IMR-90 (cell line): ENCODE data around the gene HCRTR1.

Experiments
- CEBPB ChIP-seq: IDR thresholded peaks from 2 replicates; pipeline ENCODE4 v1.6.1; 2012; ENCODE audit warnings: low read depth, low read length, improper control_type of control experiment
- CHD1 ChIP-seq: IDR thresholded peaks from 2 replicates; pipeline ENCODE4 v1.6.1; 2012; ENCODE audit warnings: low read depth, low read length, improper control_type of control experiment
- POLR2A ChIP-seq: IDR thresholded peaks from 2 replicates; pipeline ENCODE4 v1.6.1; 2012; ENCODE audit warnings: mild to moderate bottlenecking, low read depth, low read length
- RCOR1 ChIP-seq: IDR thresholded peaks from 2 replicates; pipeline ENCODE4 v1.6.1; 2012; ENCODE audit warnings: mild to moderate bottlenecking, low read length, improper control_type of control experiment; ENCODE audit not compliant: insufficient replicate concordance
- SMC3 ChIP-seq: fragments of 150-350 bp; IDR thresholded peaks from 2 replicates; pipeline ENCODE4 v1.6.1; 2016; ENCODE audit warnings: low read depth, mild to moderate bottlenecking, antibody characterized with exemption, low read length, moderate library complexity
- TF ChIP-seq, protein P1 (sequence below): conservative IDR thresholded peaks from 2 replicates; pipeline ENCODE4 v1.5.1; 2012; ENCODE audit warnings: mild to moderate bottlenecking, low read depth, low read length, improper control_type of control experiment
- TF ChIP-seq, protein P2 (sequence below): fragments of 150-350 bp; IDR thresholded peaks from 2 replicates; pipeline ENCODE4 v1.6.1; 2016; ENCODE audit warnings: low read depth, mild to moderate bottlenecking, low read length, moderate library complexity, borderline replicate concordance

DNA sequence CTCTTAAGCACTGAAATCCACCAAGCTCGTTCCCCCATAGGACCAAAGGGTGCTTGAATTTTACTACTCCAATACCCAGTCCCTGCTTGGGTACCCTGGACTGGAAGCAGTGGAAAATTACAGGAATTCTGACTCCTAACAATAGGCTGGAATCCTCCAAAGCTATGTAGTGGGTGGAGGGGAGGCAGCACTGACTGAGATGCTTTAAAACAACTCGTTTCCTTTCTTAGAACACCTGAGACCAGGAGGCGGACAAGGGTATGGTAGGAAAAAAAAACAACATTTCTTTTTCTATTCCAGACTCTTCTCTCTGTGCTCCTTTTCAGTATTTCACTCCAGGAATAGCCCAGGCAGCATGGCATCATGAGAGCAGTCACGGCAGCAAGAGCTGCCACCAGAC is 24.9 kb downstream of the HCRTR1 start:
- no peak for TF ChIP-seq POLR2A
- TF ChIP-seq, protein P1, sequence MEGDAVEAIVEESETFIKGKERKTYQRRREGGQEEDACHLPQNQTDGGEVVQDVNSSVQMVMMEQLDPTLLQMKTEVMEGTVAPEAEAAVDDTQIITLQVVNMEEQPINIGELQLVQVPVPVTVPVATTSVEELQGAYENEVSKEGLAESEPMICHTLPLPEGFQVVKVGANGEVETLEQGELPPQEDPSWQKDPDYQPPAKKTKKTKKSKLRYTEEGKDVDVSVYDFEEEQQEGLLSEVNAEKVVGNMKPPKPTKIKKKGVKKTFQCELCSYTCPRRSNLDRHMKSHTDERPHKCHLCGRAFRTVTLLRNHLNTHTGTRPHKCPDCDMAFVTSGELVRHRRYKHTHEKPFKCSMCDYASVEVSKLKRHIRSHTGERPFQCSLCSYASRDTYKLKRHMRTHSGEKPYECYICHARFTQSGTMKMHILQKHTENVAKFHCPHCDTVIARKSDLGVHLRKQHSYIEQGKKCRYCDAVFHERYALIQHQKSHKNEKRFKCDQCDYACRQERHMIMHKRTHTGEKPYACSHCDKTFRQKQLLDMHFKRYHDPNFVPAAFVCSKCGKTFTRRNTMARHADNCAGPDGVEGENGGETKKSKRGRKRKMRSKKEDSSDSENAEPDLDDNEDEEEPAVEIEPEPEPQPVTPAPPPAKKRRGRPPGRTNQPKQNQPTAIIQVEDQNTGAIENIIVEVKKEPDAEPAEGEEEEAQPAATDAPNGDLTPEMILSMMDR: no peak
- TF ChIP-seq SMC3: no peak
- TF ChIP-seq CEBPB: no peak
- no peak for TF ChIP-seq RCOR1
- TF ChIP-seq, protein P2, sequence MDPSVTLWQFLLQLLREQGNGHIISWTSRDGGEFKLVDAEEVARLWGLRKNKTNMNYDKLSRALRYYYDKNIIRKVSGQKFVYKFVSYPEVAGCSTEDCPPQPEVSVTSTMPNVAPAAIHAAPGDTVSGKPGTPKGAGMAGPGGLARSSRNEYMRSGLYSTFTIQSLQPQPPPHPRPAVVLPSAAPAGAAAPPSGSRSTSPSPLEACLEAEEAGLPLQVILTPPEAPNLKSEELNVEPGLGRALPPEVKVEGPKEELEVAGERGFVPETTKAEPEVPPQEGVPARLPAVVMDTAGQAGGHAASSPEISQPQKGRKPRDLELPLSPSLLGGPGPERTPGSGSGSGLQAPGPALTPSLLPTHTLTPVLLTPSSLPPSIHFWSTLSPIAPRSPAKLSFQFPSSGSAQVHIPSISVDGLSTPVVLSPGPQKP: no peak
- no peak for TF ChIP-seq CHD1
